Prostate gland (tissue), 2 donors: ENCODE results near the gene CLDN20.

Source experiments
- CTCF ChIP-seq, 4 experiments: fragments of 200-600 bp in 2 of 4; fragments of 450-650 bp in 2 of 4; sonication (generic) in 2 of 4; IDR thresholded peaks; 1 replicate in 3 of 4; 2 replicates in 1 of 4; pipeline ENCODE4 v1.5.1; 2016 to 2019; ENCODE audit warnings: antibody characterized with exemption in 4 of 4, mild to moderate bottlenecking in 2 of 4, moderate library complexity in 2 of 4
- POLR2A ChIP-seq: fragments of 450-650 bp; IDR thresholded peaks from one replicate; pipeline ENCODE4 v1.6.1; 2016; ENCODE audit warnings: antibody characterized with exemption, mild to moderate bottlenecking
- POLR2AphosphoS5 ChIP-seq: sonication (generic); formaldehyde crosslinking; IDR thresholded peaks from one replicate; pipeline ENCODE4 v1.6.1; 2017; ENCODE audit warnings: antibody characterized with exemption

GRCh38 chr6:155241966-155242365 is 21.8 kb upstream of the CLDN20 start:
- no peak for TF ChIP-seq CTCF (IDR thresholded peaks at IDR 0.05)
- no peak for TF ChIP-seq POLR2AphosphoS5
- TF ChIP-seq POLR2A = no peak
